HG02885 (cell line): ENCODE measurements around the gene CHIT1.

Source experiments
- ATAC-seq: cut with Tn5 transposase; IDR thresholded peaks from one replicate; pipeline ENCODE4 v1.9.1; 2021; ENCODE audit warnings: mild to moderate bottlenecking; ENCODE audit not compliant: unreplicated experiment, poor library complexity

The CHIT1 gene

DNA sequence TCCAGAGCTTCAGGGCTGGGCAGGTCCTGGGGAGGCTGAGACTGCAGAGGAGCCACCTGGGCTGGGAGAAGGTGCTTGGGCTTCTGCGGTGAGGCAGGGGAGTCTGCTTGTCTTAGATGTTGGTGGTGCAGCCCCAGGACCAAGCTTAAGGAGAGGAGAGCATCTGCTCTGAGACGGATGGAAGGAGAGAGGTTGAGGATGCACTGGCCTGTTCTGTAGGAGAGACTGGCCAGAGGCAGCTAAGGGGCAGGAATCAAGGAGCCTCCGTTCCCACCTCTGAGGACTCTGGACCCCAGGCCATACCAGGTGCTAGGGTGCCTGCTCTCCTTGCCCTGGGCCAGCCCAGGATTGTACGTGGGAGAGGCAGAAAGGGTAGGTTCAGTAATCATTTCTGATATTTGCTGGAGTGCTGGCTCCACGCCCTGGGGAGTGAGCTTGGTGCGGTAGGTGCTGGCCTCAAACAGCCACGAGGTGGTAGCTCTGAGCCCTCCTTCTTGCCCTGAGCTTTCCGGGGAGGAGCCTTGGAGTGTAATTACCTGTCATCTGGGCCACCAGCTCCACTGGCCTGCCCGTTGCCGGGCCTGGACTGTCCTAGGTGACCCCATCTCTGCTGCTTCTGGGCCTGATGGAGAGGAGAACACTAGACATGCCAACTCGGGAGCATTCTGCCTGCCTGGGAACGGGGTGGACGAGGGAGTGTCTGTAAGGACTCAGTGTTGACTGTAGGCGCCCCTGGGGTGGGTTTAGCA, 63.1 kb downstream of the CHIT1 start:
- no peak for ATAC-seq
